Measurements from ENCODE around the gene SERPINE3. TPM values are rescaled to one million over a fixed set of nuclear protein-coding genes. Genes with fewer than 3 reads are reported as not detected.

SERPINE3 gene
- total RNA-seq, 1 experiment from 2014 or later, result not detected

Other genes with a start within 250 kb of the SERPINE3 start
- not detected in 2 replicates for gene C13orf42, start 228.4 kb upstream of the SERPINE3 start, total RNA-seq (2014; rRNA removed; shearing (Covaris generic))
- 0.45 and 0.73 TPM in 2 replicates for gene FAM124A, start 117.3 kb upstream of the SERPINE3 start, total RNA-seq (2014; rRNA removed; shearing (Covaris generic))
- gene INTS6, start 113.3 kb downstream of the SERPINE3 start, total RNA-seq (2014; rRNA removed; shearing (Covaris generic)), result 34.3 and 38.7 TPM in 2 replicates
- 11.2 and 13.2 TPM in 2 replicates for gene WDFY2, start 244.8 kb downstream of the SERPINE3 start, total RNA-seq (2014; rRNA removed; shearing (Covaris generic))